SU-DHL-6 (cell line): Measurements from ENCODE around the gene CDC42BPA.

ENCODE experiments used
- CTCF ChIP-seq: fragments of 200-600 bp; sonication (generic); IDR thresholded peaks from one replicate; pipeline ENCODE4 v1.5.1; 2017; ENCODE audit warnings: antibody characterized with exemption, mild to moderate bottlenecking, low read length, moderate library complexity; ENCODE audit not compliant: insufficient read depth, poor library complexity, severe bottlenecking
- EZH2phosphoT487 ChIP-seq: fragments of 200-600 bp; sonication (generic), shearing (Covaris generic); conservative IDR thresholded peaks from 2 replicates; pipeline ENCODE4 v1.6.1; 2018; ENCODE audit warnings: mild to moderate bottlenecking, antibody characterized with exemption, low read length, moderate library complexity, mixed read lengths

- TF ChIP-seq CTCF: no peak
- TF ChIP-seq EZH2phosphoT487: no peak
Observed at GRCh38 chr1:227364657-227365056, 46.4 kb upstream of the CDC42BPA start.
